Transverse colon (tissue), 4 donors: Measurements from ENCODE around the gene SUV39H1. TPM values are rescaled to one million over a fixed set of nuclear protein-coding genes. Genes with fewer than 3 reads are reported as not detected.

Source experiments
- DNase-seq: peaks from one replicate; pipeline ENCODE4 v3.0.0-alpha.2; 2019
- H3K27ac ChIP-seq, 4 donors: fragments of 200-600 bp; sonication (generic); 2 replicates each; pipeline ENCODE4 v1.5.1; 2016 to 2018; ENCODE audit warnings: inconsistent platforms in 4 of 4
- H3K27me3 ChIP-seq: fragments of 200-600 bp; sonication (generic); 2 replicates; pipeline ENCODE4 v1.5.1; 2017; ENCODE audit warnings: inconsistent platforms
- H3K36me3 ChIP-seq, 4 donors: fragments of 200-600 bp; sonication (generic); 2 replicates each; pipeline ENCODE4 v1.5.1; 2017 to 2019; ENCODE audit warnings: inconsistent platforms in 4 of 4
- H3K4me1 ChIP-seq, 4 donors: fragments of 200-600 bp; sonication (generic); 2 replicates each; pipeline ENCODE4 v1.5.1; 2017 to 2020; ENCODE audit warnings: inconsistent platforms in 4 of 4
- H3K4me3 ChIP-seq, 4 donors: fragments of 200-600 bp; sonication (generic); 1 replicate in 1 of 4; 2 replicates in 3 of 4; pipeline versions ENCODE4 v1.5.1 to v1.6.1; 2017 to 2019; ENCODE audit warnings: inconsistent platforms in 4 of 4
- H3K9me3 ChIP-seq, 2 donors: fragments of 200-600 bp; sonication (generic); 2 replicates each; pipeline ENCODE4 v1.5.1; 2017 to 2019; ENCODE audit warnings: inconsistent platforms in 2 of 2
- EP300 ChIP-seq: sonication (generic); formaldehyde crosslinking; IDR thresholded peaks from one replicate; pipeline ENCODE4 v1.6.1; 2017; ENCODE audit warnings: antibody characterized with exemption, low read depth
- POLR2A ChIP-seq: fragments of 450-650 bp; IDR thresholded peaks from one replicate; pipeline ENCODE4 v1.6.1; 2016; ENCODE audit warnings: antibody characterized with exemption, mild to moderate bottlenecking, moderate library complexity
- POLR2AphosphoS5 ChIP-seq, 3 donors: sonication (generic); formaldehyde crosslinking; IDR thresholded peaks; one replicate each; pipeline ENCODE4 v1.6.1; 2016; ENCODE audit warnings: antibody characterized with exemption in 3 of 3
- WGBS, 2 donors: methylation state at CpG; one replicate each; pipeline ENCODE4 v1.1.5; 2018; ENCODE audit warnings: low coverage in 1 of 2; 5-methylcytosine and 5-hydroxymethylcytosine counted together
- in situ Hi-C, 4 donors: fragments of 200-750 bp; cut with MboI; loops; one replicate each; pipeline versions ENCODE4 v1.15.0 to v1.15.1; 2017; ENCODE audit warnings: low sequenced_read_pairs in 3 of 4, low pct_ligation_motif_present in 1 of 4, low pct_unique_long_range_greater_than_20kb in 1 of 4
- intact Hi-C: fragments of 100-400 bp; cut with DNase I; formaldehyde crosslinking; loops from one replicate; pipeline ENCODE4 v1.15.1; 2023; ENCODE audit warnings: low total_unique reads
- total RNA-seq, 4 donors: library from RNA; depleted of rRNA; stranded (reverse); fragments of >200 nt; gene quantifications; one replicate each; pipeline ENCODE4 v1.1.0, GENCODE V29; 2016
- TF ChIP-seq, protein P1 (sequence below), 5 experiments: fragments of 200-600 bp in 3 of 5; fragments of 450-650 bp in 2 of 5; sonication (generic) in 3 of 5; IDR thresholded peaks; 1 replicate in 2 of 5; 2 replicates in 3 of 5; pipeline ENCODE4 v1.5.1; 2016 to 2017; ENCODE audit warnings: antibody characterized with exemption in 5 of 5, inconsistent platforms in 3 of 5, mild to moderate bottlenecking in 2 of 5, moderate library complexity in 1 of 5

The SUV39H1 gene
- total RNA-seq, 4 donors from 2014 or later = 1.00 to 5.3 (median 4.4) TPM

DNA sequence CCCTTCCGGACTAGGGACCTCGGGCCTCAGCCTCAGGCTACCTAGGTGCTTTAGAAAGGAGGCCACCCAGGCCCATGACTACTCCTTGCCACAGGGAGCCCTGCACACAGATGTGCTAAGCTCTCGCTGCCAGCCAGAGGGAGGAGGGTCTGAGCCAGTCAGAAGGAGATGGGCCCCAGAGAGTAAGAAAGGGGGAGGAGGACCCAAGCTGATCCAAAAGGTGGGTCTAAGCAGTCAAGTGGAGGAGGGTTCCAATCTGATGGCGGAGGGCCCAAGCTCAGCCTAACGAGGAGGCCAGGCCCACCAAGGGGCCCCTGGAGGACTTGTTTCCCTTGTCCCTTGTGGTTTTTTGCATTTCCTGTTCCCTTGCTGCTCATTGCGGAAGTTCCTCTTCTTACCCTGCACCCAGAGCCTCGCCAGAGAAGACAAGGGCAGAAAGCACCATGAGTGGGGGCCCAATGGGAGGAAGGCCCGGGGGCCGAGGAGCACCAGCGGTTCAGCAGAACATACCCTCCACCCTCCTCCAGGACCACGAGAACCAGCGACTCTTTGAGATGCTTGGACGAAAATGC, 13.0 kb upstream of the SUV39H1 start, which contains the start of gene WAS:
Gene WAS, plus strand, starts transcription at position 389 of the 572 bp plus-strand sequence. Its CDS starts 55 bp downstream, at position 444.
- peak within 1 kb of the TSS in 2 of 4 donors; percentile 12 to 22 for H3K4me3 ChIP-seq
- TF ChIP-seq, protein P1, sequence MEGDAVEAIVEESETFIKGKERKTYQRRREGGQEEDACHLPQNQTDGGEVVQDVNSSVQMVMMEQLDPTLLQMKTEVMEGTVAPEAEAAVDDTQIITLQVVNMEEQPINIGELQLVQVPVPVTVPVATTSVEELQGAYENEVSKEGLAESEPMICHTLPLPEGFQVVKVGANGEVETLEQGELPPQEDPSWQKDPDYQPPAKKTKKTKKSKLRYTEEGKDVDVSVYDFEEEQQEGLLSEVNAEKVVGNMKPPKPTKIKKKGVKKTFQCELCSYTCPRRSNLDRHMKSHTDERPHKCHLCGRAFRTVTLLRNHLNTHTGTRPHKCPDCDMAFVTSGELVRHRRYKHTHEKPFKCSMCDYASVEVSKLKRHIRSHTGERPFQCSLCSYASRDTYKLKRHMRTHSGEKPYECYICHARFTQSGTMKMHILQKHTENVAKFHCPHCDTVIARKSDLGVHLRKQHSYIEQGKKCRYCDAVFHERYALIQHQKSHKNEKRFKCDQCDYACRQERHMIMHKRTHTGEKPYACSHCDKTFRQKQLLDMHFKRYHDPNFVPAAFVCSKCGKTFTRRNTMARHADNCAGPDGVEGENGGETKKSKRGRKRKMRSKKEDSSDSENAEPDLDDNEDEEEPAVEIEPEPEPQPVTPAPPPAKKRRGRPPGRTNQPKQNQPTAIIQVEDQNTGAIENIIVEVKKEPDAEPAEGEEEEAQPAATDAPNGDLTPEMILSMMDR (IDR thresholded peaks at IDR 0.05) = no peak
- TF ChIP-seq EP300 (no peak), POLR2AphosphoS5 (IDR thresholded peaks at IDR 0.05) (no peak), POLR2A (no peak)
- peak within 1 kb of the TSS; percentile 37 to 71 (median 50) for H3K27ac ChIP-seq
- H3K9me3 ChIP-seq = no peaks in the 10 kb centered on the region
- no peaks in the 10 kb centered on the region for H3K4me1 ChIP-seq
- intact Hi-C loops (no loop called here), in situ Hi-C loops (no loop called here)
- DNase-seq = peak; percentile 15
- H3K27me3 ChIP-seq = no peaks in the 10 kb centered on the region
- WGBS, 2 donors = 63% methylated on average over 13 of the region's 13 CpGs; no CpG with 5 or more reads in 1 of the 2 donors
- no peaks in the 10 kb centered on the region for H3K36me3 ChIP-seq

DNA sequence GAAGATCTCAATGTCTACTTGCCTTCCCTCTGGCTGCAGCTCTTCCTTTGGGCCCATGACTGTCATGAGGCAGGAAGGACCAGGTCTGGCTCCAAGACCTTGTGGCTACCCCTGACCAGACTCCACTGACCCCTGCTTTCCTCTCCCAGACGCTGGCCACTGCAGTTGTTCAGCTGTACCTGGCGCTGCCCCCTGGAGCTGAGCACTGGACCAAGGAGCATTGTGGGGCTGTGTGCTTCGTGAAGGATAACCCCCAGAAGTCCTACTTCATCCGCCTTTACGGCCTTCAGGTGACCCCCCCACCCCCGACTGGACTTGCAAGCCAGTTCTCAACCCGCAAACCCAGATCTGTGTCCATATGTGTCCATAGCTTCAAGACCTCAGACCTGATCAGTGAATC, 12.4 kb upstream of the SUV39H1 start:
- Histone ChIP-seq H3K4me1 (no peaks in the 10 kb centered on the region), H3K36me3 (no peaks in the 10 kb centered on the region), H3K27ac (peak overlapping the region; percentile 28 to 71 (median 50)), H3K4me3 (peak overlapping the region in 2 of 4 donors; percentile 12 to 22), H3K27me3 (no peaks in the 10 kb centered on the region), H3K9me3 (no peaks in the 10 kb centered on the region)
- TF ChIP-seq EP300 = no peak
- TF ChIP-seq POLR2AphosphoS5 (IDR thresholded peaks at IDR 0.05) = no peak
- TF ChIP-seq POLR2A = no peak
- TF ChIP-seq, protein P1 (IDR thresholded peaks at IDR 0.05) = no peak
- intact Hi-C loops = no loop called here
- in situ Hi-C loops = no loop called here
- WGBS, 2 donors = 55% methylated on average over 7 of the region's 7 CpGs; no CpG with 5 or more reads in 1 of the 2 donors
- DNase-seq = no peak

DNA sequence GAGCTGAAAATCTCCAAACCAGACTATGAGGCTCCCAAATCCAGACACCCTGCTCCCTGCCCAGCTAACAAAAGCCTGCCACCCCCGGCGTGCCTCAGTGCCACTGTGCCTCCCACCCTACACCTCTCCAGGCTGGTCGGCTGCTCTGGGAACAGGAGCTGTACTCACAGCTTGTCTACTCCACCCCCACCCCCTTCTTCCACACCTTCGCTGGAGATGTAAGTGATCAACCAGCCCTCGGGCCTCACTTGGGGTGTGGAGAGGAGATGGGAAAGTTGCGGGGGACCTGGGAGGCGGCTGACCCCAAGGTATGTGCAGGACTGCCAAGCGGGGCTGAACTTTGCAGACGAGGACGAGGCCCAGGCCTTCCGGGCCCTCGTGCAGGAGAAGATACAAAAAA, 11.1 kb upstream of the SUV39H1 start:
- 82% methylated on average over 12 of the region's 12 CpGs; no CpG with 5 or more reads in 1 of the 2 donors for WGBS, 2 donors

DNA sequence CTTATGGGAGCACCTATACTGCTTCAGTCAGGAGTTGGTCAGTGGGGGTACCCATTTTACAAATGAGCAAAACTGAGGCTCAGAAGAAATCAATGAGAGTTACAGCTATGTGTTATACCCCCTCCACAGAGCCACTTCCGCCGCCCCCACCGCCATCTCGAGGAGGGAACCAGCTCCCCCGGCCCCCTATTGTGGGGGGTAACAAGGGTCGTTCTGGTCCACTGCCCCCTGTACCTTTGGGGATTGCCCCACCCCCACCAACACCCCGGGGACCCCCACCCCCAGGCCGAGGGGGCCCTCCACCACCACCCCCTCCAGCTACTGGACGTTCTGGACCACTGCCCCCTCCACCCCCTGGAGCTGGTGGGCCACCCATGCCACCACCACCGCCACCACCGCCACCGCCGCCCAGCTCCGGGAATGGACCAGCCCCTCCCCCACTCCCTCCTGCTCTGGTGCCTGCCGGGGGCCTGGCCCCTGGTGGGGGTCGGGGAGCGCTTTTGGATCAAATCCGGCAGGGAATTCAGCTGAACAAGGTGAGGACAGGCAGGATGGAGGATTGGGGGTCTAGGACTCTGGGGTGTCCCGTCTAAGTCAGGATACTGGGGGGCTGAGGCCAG, 7.9 kb upstream of the SUV39H1 start:
- Histone ChIP-seq H3K27ac (no peak overlapping the region), H3K36me3 (no peaks in the 10 kb centered on the region), H3K4me3 (no peak overlapping the region), H3K27me3 (no peaks in the 10 kb centered on the region), H3K9me3 (no peaks in the 10 kb centered on the region), H3K4me1 (no peaks in the 10 kb centered on the region)
- in situ Hi-C loops (no loop called here), intact Hi-C loops (no loop called here)
- no peak for TF ChIP-seq POLR2AphosphoS5 (IDR thresholded peaks at IDR 0.05)
- TF ChIP-seq, protein P1 (IDR thresholded peaks at IDR 0.05) = no peak
- TF ChIP-seq POLR2A = no peak
- no peak for TF ChIP-seq EP300
- no peak for DNase-seq
- WGBS, 2 donors = 71% methylated on average over 13 of the region's 19 CpGs; no CpG with 5 or more reads in 1 of the 2 donors

More for the DNA sequence above, 11.1 kb upstream of the SUV39H1 start:
- Histone ChIP-seq H3K27me3 (no peaks in the 10 kb centered on the region), H3K27ac (no peak overlapping the region), H3K4me1 (no peaks in the 10 kb centered on the region), H3K4me3 (no peak overlapping the region), H3K36me3 (no peaks in the 10 kb centered on the region), H3K9me3 (no peaks in the 10 kb centered on the region)
- DNase-seq = no peak
- intact Hi-C loops = no loop called here
- no peak for TF ChIP-seq EP300
- TF ChIP-seq, protein P1 (IDR thresholded peaks at IDR 0.05) = no peak
- no peak for TF ChIP-seq POLR2AphosphoS5 (IDR thresholded peaks at IDR 0.05)
- TF ChIP-seq POLR2A = no peak
- in situ Hi-C loops = no loop called here
